AML-193 (cell line): ENCODE data around the gene CDC14A.
A peak's percentile ranks its signal among the peaks of the same experiment; 100 is the strongest.
"Not testable (repeated sequence)": the region's sequence is repeated elsewhere in the genome, so short reads cannot be mapped to it uniquely, and the experiment has no call there.

Experiments used
- DNase-seq, 2 experiments: peaks; one replicate each; lab custom pipeline; 2025; lab: John Stamatoyannopoulos, UW

CDC14A gene, protein sequence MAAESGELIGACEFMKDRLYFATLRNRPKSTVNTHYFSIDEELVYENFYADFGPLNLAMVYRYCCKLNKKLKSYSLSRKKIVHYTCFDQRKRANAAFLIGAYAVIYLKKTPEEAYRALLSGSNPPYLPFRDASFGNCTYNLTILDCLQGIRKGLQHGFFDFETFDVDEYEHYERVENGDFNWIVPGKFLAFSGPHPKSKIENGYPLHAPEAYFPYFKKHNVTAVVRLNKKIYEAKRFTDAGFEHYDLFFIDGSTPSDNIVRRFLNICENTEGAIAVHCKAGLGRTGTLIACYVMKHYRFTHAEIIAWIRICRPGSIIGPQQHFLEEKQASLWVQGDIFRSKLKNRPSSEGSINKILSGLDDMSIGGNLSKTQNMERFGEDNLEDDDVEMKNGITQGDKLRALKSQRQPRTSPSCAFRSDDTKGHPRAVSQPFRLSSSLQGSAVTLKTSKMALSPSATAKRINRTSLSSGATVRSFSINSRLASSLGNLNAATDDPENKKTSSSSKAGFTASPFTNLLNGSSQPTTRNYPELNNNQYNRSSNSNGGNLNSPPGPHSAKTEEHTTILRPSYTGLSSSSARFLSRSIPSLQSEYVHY

DNA sequence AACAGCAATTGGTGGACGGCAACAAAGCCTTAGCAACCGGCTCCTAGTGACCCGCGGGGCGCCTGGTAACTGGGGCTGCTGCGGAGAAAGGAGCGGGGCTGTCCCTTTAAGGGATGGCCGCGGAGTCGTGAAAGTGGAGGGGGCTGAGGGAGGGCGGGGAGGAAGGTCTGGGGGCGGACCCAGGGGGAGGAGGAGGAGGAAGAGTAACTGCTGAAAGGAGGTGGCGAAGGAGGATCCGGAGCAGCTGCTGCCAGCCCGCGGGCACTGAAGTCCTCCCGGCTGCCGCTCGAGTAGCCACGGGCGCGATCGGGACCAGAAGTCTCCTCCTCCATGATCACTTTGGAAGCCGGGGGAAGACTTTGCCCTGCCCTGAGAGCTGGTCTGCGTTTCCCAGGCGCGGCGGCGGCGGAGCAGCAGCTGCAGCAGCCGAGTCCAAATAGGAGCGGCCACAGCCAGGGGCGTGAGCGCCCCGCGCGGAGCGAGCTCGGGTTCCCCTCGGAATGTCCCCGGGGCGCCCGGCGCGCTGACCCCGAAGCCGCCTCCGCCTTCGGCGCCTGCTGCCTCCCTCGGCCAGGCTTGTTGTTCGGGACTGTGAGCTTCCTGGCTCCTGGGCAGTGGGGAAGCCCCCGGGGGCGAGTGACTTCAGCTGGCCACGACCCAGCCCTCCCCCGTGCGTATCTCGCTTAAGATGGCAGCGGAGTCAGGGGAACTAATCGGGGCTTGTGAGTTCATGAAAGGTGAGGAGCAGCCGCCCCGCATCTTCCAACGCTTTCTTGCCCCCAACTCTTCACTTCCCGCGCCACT is at the start of gene CDC14A:
TSS of gene CDC14A (plus strand) at position 240 of the 804 bp plus-strand sequence. CDS start at position 689, 449 bp downstream.
- DNase-seq = peak; percentile 90 to 93

DNA sequence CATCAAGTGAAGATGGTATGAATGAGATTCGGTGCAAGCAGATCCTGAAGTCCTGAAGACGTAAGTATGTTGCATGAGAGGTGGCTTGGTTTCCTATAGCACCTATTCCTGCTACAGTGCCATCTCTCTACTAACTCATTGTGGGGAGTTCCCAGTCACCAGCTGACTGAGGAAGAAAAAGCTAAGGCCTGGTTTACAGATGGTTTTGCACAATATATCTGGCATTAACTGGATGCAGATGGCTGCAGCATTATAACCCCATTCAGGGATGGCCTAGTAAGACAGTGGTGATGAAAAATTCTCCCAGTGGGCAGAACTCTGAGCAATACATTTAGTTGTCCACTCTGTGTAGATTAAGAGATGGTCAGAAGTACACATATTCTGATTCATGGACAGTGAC is 49.6 kb upstream of the CDC14A start:
- DNase-seq = no peak

DNA sequence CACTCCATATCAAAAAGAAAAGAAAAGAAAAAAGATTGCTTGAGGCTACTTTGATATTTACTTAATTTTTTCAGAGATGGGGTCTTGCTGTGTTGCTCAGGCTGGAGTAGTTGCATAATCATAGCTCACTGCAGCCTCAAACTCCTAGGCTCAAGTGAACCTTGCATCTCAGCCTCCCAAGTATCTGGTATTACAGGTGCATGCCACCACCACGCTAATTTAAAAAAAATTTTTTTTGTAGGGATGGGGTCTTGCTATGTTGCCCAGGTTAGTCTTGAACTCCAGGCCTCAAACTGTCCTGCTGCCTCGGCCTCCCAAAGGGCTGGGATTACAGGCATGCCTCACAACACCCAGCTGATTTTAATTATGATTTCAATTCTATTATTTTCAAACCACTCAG is 48.1 kb upstream of the CDC14A start:
- no peak for DNase-seq

DNA sequence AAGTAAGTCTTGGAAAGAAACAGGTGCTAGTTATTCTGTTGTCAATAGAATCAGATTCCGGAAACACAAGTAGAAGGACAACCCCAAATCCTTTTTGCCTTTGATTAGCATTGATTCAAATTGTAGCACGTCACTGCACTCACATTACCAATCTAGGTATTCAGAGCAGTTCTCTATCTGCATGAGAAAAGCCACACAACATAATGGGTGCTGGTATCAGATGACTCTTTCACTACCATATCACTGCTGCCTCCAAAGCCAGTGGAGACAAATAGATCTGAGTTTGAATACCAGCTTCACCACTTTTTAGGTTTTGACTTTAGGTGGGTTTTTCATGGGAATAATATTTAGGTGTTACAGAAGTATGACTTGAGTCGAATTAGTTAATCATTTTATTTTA is 47.4 kb upstream of the CDC14A start:
- no peak for DNase-seq

DNA sequence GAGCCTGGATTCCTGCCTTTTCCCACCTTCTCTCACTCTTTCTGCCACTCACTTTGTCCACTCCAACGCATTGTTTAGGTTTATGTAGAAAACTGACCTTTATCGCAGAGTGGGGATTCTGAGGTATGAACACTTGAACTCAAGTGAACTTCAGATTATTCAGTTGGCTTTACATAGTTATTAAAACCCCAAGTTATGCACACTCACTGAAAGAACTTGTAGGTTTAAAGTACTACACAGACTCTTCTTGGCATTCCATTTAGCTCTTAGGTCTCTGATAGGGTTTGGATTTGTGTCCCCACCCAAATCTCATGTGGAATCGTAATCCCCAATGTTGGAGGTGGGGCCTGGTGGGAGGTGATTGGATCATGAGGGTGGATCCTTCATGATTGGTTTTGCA is 46.4 kb upstream of the CDC14A start:
- no peak for DNase-seq

DNA sequence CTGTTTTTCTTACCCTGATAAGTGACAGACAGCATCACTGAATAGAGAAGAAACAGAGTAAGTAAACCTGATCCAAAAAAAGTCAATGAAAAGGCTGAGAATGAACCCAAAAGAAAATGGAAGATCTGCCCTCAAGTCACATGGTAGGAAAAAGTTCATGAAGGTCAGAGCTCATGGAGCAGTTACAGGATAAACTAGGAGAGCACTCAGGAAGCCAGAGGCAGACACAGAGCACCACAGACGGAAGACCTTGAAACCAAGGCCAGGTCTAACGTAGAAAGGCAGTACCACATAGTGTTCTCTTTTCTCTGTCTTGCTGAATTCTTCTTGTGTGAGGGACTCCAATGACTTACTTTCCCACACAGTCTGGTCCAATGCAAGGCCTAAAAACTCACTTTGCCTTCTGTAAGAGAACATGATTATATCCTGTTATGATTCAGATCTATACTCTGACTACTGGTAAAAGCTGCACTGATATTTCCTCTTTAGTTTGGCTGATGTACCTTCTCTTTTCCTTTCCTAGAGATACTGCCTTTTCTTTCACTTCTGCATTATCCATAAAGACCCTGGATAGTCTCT is 45.5 kb upstream of the CDC14A start:
- no peak for DNase-seq

DNA sequence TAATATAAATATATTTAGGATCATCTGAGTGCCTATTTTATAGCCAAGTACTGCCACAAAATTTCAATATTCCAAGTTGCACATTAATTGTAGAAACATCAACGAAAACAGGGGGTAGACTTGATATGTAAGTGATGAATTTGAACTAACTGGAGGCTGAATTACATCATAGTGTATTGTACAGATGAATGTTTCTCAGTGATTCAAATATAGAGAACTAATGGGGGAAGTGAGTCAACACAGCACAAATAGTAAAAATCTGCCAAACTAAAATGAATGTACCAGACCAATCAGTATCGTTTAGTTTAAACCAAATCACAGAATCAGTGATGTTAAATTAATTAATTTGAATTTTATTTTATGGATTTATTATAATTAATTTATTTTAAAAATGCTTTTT is 43.5 kb upstream of the CDC14A start:
- DNase-seq = peak; percentile 2 to 12

DNA sequence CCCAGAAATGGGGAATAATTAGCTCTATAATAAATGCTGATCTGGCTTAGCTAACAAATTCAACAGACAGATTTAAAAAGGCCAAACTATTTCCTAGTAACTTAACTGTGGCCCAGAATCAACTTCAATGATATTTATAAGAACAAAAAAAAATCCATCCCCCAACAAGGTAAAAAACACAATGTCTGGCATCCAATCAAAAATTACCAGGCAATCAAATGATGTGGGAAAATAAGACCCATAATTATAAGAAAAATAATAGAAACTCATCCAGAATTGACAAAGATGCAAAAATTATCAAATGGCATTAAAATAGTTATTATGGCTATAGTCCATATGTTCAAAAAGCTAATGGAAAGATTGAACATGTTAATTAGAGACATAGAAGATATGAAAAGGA is 42.4 kb upstream of the CDC14A start:
- DNase-seq = no peak

DNA sequence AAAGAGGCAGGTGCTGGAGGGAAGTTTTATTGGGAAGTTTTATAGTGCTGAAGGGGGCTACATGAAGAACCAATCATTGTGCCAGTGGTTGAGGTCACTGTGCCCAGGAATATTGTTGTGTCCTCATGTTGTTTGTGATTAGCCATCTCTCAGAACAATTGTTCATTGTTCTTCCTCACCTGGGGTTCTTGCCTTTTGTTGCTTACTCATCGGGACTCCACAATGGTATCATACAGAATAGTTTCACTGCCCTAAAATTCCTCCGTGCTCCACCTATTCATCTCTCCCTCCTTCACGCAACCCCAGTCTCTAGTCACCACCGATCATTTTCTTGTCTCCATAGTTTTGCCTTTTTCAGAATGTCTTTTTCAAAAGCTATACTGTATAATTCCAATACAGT is 38.9 kb upstream of the CDC14A start:
- DNase-seq = no peak

DNA sequence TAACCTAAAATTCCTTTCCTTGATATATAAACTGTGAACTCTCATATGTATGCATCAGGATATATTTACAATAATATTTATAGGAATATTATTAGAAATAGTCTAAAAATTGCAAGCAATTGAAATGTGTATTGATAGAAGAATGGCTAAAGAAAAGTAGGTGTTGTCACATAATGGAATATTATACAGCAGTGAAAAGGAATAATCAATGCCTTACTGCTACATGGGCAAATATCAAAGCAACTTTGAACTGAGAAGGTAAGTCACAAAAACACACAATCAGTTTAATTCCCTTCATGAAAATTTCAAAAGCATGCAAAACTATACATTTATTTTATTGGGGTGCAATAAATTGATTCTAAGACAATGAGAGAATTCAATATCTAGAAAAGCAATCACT is 35.7 kb upstream of the CDC14A start:
- no peak for DNase-seq

DNA sequence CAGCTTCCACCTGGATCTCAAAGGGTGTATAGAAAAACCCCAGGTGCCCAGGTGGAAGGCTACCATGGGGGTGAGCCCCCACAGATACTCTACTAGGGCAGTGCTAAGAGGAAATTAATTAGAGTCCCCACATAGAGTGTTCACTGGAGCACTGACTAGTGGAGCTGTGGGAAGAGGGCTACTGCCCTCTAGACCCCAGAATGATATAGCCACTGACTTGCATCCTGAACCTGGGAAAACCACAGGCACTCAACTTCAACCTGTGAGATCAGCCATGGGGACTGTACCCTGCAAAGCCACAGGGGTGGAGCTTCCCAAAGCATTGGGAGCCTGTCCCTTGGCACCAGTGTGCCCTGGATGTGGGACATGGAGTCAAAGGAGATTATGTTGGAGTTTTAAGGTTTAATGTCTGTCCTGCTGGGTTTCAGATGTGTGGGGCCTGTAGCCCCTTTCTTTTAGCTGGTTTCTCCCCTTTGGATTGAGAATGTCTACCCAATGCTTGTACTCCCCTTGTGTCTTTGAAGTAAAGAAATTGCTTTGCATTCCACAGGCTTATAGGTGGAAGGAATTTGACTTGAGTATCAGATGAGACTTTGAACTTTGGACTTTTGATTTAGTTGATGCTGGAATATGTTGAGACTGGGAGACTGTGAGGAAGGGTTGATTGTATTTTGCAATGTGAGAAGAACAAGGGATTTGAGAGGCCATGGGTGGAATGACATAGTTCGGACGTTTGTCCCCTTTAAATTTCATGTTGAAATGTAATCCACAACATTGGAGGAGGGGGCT is 31.8 kb upstream of the CDC14A start:
- no peak for DNase-seq

DNA sequence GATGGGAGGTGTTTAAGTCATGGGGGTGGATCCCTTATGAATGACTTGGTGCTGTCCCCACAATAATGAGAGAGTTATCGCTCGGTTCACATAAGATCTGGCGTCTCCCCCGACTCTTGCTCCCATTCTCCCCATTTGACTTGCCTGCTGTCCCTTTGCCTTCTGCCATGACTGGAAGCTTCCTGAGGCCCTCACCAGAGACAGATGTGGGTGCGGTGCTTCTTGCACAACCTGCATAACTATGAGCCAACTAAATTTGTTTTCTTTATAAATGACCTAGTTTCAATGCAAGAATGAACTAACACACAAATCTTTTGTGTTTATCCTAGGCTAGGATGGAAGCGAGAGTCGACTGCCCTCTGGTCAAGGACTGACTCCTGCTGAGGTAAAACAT is 31.2 kb upstream of the CDC14A start:
- DNase-seq = no peak

DNA sequence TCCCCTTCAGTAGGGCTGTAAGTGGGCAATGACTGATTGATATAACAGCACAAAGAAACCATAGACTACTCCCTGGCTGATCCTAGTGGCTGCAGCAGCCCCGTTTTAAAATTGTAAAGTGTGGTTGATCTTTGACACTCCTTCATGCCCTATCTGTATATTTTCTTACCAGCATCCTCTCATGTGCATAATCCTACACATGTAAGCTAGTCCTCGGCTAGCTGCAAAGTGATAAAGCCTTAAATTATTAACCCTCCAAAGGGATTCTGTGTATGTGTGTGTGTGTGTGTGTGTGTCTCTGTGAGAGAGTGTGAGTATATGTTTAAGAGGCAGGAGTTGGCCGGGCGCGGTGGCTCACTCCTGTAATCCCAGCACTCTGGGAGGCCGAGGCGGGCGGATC is 30.8 kb upstream of the CDC14A start:
- DNase-seq = no peak

DNA sequence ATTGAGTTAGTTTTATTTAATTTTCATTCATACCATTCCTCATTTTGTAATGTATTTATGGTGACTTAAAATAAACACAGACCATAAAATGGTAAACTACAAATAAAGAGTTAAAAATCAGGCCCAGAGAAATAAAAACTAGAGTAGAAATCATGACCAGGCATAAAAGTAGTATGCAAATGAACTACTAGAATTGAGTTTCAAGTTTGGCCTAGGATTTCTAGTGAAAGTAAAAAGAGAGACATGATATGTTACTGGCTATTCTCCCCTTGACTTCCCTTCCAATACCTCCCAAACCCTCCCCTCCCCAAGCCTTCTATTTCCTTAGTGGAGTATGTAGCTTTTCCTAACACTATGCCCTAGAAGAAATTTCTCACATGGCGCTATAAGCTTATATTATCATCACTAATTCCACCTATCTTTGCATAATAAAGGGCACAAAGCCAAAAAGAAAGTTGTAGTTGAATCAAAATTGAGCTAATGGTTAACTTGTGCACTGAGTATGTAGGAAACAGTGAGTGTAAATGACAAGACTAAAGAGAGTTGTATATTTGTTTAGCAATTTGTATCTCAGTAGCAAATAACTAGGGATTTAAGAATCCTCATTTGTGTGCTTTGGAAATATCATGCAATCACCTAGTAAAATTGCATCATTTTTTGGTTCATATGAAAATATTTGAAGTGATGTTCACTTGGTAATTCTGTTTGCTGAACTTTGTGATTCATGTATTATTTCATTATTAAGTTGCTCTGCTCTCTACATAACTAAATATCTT is 29.7 kb upstream of the CDC14A start:
- peak in 1 of 2 experiments; percentile 25 for DNase-seq

DNA sequence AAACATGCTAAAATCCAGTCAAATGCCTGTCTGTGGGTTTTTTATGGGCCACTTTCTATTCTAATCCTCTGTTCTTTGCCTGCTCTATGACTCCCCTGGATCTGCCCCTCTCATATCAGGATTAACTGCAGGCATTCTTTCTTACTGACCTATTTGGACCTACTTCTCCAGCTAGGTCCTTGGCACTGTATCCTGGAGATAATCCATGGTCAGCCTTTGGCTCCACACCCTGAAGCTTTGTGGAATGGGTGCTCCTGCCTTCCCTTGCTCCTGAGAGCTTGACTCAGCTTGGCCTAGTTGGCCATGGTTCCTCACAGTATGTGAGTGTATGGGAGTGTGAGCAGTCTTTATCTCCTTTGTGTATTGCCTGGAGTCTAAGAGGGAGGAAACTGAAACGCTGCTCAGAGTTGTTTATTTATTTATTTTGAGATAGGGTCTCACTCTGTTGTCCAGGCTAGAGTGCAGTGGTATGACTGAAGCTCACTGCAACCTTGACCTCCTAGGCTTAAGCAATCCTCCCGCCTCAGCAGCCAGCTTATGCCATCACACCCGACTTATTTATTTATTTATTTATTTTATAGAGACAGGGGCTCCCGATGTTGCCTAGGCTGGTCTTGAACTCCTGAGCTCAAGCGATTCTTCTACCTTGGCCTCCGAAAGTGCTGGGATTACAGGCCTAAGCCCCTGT is 28.7 kb upstream of the CDC14A start:
- DNase-seq = no peak

DNA sequence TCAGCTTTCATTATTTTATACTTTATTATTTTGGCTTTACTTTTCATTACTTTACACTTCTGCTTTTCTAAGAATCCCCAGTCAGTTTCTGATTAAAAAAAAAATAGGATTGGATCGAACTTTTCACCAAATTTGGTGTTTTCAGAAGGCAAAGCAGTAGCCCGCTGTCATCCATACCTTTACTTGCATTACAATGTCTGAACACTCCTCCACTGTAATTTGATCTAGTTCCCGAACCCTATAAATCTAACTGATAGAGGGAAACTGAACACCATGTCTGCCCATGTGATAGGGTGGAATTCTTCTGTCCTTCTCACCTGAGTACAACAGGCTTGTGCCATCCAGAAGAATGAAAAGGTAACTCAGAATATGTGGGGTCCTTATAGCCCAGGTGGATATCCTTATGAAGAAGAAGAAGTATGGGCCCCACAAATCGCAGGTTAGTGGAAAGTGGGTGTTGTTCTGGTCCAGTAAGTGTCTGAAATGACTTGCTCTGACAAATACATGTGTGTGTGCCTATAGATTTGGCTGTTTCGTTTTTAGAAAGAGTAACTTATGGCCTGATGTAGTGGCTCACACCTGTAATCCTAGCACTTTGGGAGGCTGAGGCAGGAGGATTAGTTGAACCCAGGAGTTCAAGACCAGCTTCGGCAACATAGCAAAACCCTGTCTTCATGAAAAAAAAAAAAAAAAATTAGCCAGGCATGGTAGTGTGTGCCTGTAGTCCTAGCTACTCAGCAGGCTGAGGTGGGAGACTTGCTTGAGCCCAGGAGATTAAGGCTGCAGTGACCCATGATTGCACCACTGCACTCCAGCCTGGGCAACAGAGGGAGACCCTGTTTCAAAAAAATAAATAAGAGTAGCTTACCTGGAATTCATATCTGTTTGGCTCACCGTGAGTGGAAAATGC is 26.6 kb upstream of the CDC14A start:
- DNase-seq = no peak

DNA sequence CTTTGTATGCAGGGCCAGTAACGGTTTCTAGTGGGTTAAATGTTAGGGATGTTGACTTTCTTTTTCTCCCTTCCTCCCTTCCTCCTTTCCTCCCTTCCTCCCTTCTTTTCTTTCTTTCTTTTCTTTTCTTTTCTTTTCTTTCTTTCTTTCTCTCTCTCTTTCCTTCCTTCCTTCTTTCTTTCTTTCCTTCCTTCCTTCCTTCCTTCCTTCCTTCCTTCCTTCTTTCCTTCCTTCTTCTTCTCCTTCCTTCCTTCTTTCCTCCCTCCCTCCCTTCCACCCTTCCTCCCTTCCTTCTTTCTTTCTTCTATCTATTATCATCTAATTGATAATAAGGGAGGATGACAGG is 26.0 kb upstream of the CDC14A start:
- DNase-seq = not testable (repeated sequence)

DNA sequence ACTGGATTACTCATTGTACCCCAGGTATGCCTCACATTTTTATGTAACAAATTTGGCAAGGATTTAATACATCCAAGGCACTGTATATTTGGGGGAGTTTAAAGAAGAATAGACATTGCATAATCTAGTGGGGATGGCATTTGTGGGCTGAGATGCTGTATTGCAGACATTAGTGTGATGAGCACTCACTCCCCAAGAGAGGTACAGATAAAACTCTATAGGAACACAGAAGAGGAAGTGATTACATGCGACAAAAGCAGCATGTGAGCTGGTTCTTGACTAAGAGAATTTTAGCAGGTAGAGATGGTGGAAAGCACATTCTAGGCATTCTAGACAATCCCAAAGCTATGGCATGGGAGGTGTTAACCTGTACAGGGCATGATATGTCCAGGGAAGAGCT is 24.2 kb upstream of the CDC14A start:
- DNase-seq = peak; percentile 4 to 7

DNA sequence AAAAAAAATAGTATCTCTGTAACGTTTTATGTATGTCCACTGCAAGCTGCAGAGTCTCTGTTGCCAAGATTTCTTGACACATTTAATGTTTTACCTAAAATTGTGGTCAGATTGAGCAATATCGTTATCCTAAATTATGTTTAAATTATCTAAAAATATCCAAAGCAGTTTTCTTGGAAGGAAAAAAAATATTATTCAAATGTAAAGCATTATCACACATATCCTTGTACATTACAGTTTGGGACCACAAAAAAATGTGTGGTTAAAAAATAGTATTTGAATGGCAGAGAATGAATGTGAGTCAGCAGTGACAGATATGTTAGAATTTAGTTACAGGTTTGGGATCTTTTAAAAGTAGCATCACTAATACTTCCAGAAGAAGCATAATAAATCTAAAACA is 21.2 kb upstream of the CDC14A start:
- DNase-seq = not testable (repeated sequence)
